OCI-LY3 (cell line): Measurements from ENCODE around the gene OR52I2.

Experiments used
- H2AFZ ChIP-seq: fragments of 200-600, 300-600 bp; shearing (Covaris generic); 2 replicates; pipeline ENCODE4 v1.6.0; 2014; ENCODE audit warnings: antibody characterized with exemption, low read depth, low read length
- H3K27ac ChIP-seq: fragments of 200-600, 300-600 bp; sonication (generic); 2 replicates; pipeline ENCODE4 v1.5.1; 2014; ENCODE audit warnings: mild to moderate bottlenecking, low read length, moderate library complexity, mixed read lengths
- H3K27me3 ChIP-seq: fragments of 200-600, 300-600 bp; sonication (generic); 2 replicates; pipeline ENCODE4 v1.6.1; 2014; ENCODE audit warnings: low read depth, low read length, mixed read lengths
- H3K36me3 ChIP-seq: fragments of 200-600, 300-600 bp; sonication (generic); replicated peaks from 2 replicates; pipeline ENCODE3; 2014; ENCODE audit warnings: low read depth, low read length, mixed read lengths
- H3K4me1 ChIP-seq: fragments of 300-600, 200-600 bp; sonication (generic); 2 replicates; pipeline ENCODE4 v1.6.1; 2014; ENCODE audit warnings: low read length, mixed read lengths
- H3K4me2 ChIP-seq: fragments of 200-600, 300-600 bp; sonication (generic); 2 replicates; pipeline ENCODE4 v1.6.1; 2014; ENCODE audit warnings: low read length, mixed read lengths
- H3K4me3 ChIP-seq: fragments of 300-600, 200-600 bp; sonication (generic); 2 replicates; pipeline ENCODE4 v1.5.1; 2014; ENCODE audit warnings: antibody characterized with exemption, mild to moderate bottlenecking, low read length, moderate library complexity
- H3K79me2 ChIP-seq: fragments of 300-600, 200-600 bp; shearing (Covaris generic); 2 replicates; pipeline ENCODE4 v1.6.1; 2014; ENCODE audit warnings: mild to moderate bottlenecking, low read length, mixed read lengths
- H3K9ac ChIP-seq: fragments of 300-600, 200-600 bp; shearing (Covaris generic); 2 replicates; pipeline ENCODE4 v1.6.0; 2014; ENCODE audit warnings: mild to moderate bottlenecking, low read length, moderate library complexity
- H3K9me3 ChIP-seq: fragments of 200-600, 300-600 bp; shearing (Covaris generic); 2 replicates; pipeline ENCODE4 v1.6.1; 2014; ENCODE audit warnings: low read length, mixed read lengths; ENCODE audit not compliant: insufficient read depth
- H4K20me1 ChIP-seq: fragments of 200-600, 300-600 bp; sonication (generic); 2 replicates; pipeline ENCODE4 v1.6.1; 2016; ENCODE audit warnings: low read length, mixed read lengths; ENCODE audit not compliant: insufficient read depth
- EZH2phosphoT487 ChIP-seq: fragments of 200-600 bp; shearing (Covaris generic); IDR thresholded peaks from 2 replicates; pipeline ENCODE4 v1.6.1; 2018; ENCODE audit warnings: antibody characterized with exemption, mixed run types, low read depth
- TF ChIP-seq, protein P1 (sequence below): fragments of 200-600, 300-600 bp; sonication (generic); IDR thresholded peaks from 2 replicates; pipeline ENCODE4 v1.5.1; 2014; ENCODE audit warnings: antibody characterized with exemption, low read length, low read depth

Gene OR52I2

DNA sequence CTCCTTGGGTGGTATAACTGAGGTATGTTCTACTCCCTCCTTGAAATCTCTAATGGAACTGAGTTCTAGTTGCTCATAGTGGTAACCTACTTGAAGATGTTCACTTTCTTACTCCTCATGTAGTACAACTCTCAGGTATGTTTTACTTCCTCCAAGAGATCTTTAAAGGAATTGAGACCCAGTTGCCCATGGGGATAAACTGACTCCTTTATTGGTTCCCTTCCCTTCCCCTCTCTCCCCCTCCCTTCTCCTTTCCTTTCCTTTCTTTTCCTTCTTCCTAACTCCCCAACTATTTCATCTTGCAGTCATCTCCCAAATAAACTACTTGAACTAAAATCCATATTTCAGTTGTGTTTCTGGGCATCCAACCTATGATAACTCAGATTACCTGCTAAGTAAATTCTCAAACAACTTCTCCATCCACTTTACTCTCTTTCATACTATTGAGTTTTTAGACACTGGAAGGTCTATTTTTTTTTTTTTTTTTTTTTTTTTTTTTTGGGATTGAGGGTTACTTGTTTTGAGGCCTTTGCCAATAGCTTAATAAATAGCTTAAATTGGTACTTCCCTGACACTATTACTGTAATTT is 34.4 kb downstream of the OR52I2 start:
- H3K36me3 ChIP-seq = no peaks in the 10 kb centered on the region
- no peak overlapping the region for H2AFZ ChIP-seq
- no peak for TF ChIP-seq EZH2phosphoT487
- TF ChIP-seq, protein P1, sequence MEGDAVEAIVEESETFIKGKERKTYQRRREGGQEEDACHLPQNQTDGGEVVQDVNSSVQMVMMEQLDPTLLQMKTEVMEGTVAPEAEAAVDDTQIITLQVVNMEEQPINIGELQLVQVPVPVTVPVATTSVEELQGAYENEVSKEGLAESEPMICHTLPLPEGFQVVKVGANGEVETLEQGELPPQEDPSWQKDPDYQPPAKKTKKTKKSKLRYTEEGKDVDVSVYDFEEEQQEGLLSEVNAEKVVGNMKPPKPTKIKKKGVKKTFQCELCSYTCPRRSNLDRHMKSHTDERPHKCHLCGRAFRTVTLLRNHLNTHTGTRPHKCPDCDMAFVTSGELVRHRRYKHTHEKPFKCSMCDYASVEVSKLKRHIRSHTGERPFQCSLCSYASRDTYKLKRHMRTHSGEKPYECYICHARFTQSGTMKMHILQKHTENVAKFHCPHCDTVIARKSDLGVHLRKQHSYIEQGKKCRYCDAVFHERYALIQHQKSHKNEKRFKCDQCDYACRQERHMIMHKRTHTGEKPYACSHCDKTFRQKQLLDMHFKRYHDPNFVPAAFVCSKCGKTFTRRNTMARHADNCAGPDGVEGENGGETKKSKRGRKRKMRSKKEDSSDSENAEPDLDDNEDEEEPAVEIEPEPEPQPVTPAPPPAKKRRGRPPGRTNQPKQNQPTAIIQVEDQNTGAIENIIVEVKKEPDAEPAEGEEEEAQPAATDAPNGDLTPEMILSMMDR = no peak
- no peaks in the 10 kb centered on the region for H4K20me1 ChIP-seq
- H3K4me2 ChIP-seq = no peak overlapping the region
- no peaks in the 10 kb centered on the region for H3K4me1 ChIP-seq
- H3K79me2 ChIP-seq = no peaks in the 10 kb centered on the region
- no peaks in the 10 kb centered on the region for H3K27me3 ChIP-seq
- H3K27ac ChIP-seq = no peak overlapping the region
- H3K9ac ChIP-seq = no peak overlapping the region
- no peak overlapping the region for H3K4me3 ChIP-seq
- no peaks in the 10 kb centered on the region for H3K9me3 ChIP-seq

GRCh38 chr11:4619514-4619913 is 38.0 kb downstream of the OR52I2 start:
- H4K20me1 ChIP-seq = no peaks in the 10 kb centered on the region
- H3K4me3 ChIP-seq = no peak overlapping the region
- H3K4me2 ChIP-seq = no peak overlapping the region
- H3K9ac ChIP-seq = no peak overlapping the region
- no peaks in the 10 kb centered on the region for H3K79me2 ChIP-seq
- TF ChIP-seq EZH2phosphoT487 = no peak
- TF ChIP-seq, protein P1 = no peak
- H3K27me3 ChIP-seq = no peaks in the 10 kb centered on the region
- H3K36me3 ChIP-seq = no peaks in the 10 kb centered on the region
- no peak overlapping the region for H3K27ac ChIP-seq
- no peaks in the 10 kb centered on the region for H3K4me1 ChIP-seq
- no peaks in the 10 kb centered on the region for H3K9me3 ChIP-seq
- H2AFZ ChIP-seq = no peak overlapping the region

DNA sequence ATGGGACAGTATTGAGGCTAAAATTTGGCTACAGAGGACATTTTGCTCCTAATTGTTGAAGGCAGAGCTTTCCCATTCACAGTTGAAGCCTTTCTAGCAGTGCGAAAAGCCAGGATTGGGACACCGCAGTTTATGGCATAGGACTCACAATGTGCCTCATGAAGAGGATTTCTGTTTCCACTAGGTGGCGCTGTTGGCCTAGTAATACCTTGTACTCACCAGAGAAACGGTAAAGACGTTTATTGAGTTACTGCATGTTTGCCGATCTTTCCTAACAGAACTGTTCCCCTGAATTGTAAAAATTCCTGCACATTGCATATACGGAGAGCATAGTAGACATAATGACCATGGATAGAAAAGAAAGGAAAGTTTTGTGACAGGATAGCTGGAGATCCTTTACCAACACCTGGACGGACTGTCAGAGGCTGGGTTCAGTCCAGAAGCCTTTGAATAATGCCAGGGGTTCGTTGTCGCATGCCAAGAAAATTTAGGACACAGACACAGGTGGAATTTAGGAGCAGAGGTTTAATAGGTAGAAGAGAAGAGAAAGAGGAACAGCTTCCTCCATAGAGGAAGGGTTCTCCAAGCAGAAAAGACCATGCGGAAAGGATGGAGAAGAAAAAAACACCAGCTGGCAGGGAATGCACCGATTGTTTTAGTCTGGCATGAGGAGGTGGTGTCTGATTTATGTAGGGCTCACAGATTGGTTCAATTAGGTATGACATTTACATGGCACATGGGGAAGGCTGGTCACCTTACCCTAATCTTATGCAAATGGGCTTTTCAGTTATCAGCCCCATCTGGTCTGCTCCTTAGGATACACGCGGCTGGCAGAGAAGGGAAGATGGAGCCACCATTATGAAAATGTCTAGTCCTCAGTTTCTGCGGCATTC is 44.9 kb downstream of the OR52I2 start:
- H3K4me2 ChIP-seq = peak overlapping the region; percentile 32

GRCh38 chr11:4636136-4636535 is 54.6 kb downstream of the OR52I2 start:
- Histone ChIP-seq H4K20me1 (no peaks in the 10 kb centered on the region), H3K4me2 (no peak overlapping the region), H3K4me3 (no peak overlapping the region), H3K36me3 (no peaks in the 10 kb centered on the region), H3K79me2 (no peaks in the 10 kb centered on the region), H3K9me3 (no peaks in the 10 kb centered on the region), H3K9ac (no peak overlapping the region), H3K27ac (no peak overlapping the region), H2AFZ (no peak overlapping the region), H3K27me3 (0 out of 2 replicates have a peak, but pooled peaks cover 5% of the 10 kb centered on the region), H3K4me1 (peaks cover 4% of the 10 kb centered on the region)
- TF ChIP-seq EZH2phosphoT487 = no peak
- TF ChIP-seq, protein P1 = no peak

More for the DNA sequence above, 44.9 kb downstream of the OR52I2 start:
- H3K4me3 ChIP-seq = no peak overlapping the region
- no peak overlapping the region for H3K27ac ChIP-seq
- H3K9me3 ChIP-seq = no peaks in the 10 kb centered on the region
- H3K9ac ChIP-seq = no peak overlapping the region
- no peak overlapping the region for H2AFZ ChIP-seq
- no peaks in the 10 kb centered on the region for H4K20me1 ChIP-seq
- TF ChIP-seq, protein P1 = peak; percentile 82
- TF ChIP-seq EZH2phosphoT487 = no peak
- H3K79me2 ChIP-seq = no peaks in the 10 kb centered on the region
- H3K27me3 ChIP-seq = no peaks in the 10 kb centered on the region; the same call in 1 of the 2 replicates
- no peaks in the 10 kb centered on the region for H3K4me1 ChIP-seq
- no peaks in the 10 kb centered on the region for H3K36me3 ChIP-seq
